Fibroblast of skin of left quadriceps (primary cell): ENCODE results near the gene GUCY2D.
"Not testable (repeated sequence)": the region's sequence is repeated elsewhere in the genome, so short reads cannot be mapped to it uniquely, and the experiment has no call there.

Source experiments
- DNase-seq, 2 experiments: peaks; one replicate each; pipeline ENCODE4 v3.0.0-alpha.2; 2013; ENCODE audit warnings: low read depth in 2 of 2

GUCY2D gene

DNA sequence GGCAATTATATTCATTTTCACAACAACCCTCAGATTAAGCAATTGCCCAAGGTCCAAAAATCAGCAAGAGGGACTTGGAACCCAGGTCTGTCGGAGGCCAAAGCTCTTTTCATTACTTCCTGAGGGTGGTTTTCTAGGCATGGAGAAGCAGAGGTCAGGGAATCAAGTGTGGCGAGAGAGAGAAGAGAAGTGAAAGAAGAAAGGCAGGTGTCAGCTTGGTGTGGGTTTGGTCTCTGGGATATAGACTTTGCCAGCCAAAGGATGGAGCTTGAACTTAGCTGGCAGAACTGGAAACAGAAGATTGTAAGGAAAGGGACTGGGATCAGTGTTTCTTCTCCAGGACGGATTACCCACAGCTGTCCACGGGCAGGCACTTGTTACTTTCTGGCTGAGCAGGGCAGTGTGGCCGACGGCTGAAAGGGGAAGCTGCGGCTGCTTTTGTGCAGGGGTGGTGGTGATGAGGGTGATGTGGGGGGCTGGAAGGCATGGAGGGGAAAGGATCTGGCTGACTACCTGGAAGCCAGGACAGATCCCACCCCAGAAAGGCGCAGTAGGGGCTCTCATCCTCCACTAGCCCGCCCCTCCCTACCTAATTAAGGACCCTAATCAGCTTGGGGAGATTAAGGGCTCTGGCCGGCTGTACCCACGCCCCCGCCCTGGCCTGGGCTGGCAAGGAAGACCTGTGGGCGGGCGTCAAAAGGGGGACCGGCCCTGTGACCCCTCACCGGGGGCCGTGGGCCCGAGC is at the start of gene GUCY2D:
GUCY2D (plus strand) TSS at position 640 of the 745 bp plus-strand sequence. CDS start 433 bp downstream, outside the sequence.
- no peak for DNase-seq

DNA sequence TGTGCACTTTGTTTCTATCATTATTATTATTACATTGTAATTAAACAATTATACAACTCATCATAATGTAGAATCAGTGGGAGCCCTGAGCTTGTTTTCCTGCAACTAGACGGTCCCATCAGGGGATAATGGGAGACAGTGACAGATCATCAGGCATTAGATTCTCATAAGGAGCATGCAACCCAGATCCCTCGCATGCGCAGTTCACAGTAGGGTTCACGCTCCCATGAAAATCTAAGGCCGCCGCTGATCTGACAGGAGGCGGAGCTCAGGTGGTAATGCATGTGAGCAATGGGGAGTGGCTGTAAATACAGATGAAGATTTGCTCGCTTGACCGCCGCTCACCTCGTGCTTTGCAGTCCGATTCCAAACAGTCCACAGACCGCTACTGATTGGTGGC is 49.1 kb upstream of the GUCY2D start:
- not testable (repeated sequence) for DNase-seq

DNA sequence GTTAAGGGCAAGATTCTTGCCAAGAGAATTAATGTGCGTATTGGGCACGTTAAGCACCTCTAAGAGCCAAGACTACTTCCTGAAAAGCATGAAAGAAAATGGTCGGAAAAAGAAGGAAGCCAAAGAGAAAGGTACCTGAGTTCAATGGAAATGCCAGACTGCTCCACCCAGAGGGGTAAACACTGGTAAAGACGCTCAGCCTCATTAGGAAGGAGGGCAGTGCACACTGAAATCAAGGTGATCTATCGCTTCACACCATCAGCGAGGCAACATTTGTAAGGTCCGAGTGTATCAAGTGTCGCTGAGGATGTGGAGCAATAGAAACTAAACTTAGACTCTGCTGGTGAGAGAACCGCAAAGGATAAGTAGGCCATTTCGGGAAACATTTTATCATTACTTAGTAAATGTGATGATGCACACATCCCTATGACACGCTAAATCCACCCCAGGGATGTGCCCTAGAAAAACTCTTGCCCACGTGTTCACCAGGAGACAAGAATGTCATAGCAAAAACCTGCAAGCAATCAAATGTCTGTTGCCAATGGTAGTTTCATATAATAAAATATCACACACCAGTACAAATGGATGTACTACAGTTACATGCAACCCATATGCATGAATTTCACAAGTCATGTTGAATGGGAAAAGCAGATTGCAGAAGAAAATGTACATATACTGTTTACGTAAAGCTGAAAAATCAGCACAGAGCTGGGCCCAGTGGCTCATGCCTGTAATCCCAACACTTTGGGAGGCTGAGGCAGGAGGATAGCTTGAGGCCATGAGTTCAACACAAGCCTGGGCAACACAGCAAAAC is 46.8 kb upstream of the GUCY2D start:
- no peak for DNase-seq

DNA sequence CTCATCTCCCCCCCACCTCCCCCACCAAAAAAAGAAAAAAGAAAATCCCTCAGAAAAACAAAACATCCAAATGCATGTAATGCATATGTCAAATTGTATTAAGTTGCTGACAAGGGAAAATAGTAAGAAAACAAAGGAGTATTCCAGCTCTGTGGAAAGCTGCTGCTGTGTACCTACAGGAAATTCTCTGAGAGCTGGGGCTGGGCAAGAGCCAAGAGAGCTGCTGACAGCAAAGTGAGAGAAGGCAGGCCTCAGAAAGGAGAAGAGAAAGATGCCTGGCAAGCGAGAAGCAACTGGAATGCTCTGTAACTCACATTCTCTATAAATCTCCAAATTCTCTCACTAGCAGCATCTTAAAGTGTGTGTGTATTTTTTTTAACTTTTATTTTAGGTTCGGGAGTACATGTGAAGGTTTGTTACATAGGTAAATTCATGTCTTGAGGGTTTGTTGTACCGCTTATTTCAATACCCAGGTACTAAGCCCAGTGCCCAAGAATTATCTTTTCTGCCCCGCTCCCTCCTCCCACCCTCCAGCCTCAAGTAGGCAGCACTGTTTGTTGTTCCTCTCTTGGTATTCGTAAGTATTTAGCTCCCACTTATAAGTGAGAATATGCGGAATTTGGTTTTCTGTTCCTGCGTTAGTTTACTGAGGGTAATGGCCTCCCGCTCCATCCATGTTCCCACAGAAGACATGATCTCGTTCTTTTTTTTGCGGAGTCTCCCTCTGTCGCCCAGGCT is 46.0 kb upstream of the GUCY2D start:
- DNase-seq = peak; percentile 28 to 46

DNA sequence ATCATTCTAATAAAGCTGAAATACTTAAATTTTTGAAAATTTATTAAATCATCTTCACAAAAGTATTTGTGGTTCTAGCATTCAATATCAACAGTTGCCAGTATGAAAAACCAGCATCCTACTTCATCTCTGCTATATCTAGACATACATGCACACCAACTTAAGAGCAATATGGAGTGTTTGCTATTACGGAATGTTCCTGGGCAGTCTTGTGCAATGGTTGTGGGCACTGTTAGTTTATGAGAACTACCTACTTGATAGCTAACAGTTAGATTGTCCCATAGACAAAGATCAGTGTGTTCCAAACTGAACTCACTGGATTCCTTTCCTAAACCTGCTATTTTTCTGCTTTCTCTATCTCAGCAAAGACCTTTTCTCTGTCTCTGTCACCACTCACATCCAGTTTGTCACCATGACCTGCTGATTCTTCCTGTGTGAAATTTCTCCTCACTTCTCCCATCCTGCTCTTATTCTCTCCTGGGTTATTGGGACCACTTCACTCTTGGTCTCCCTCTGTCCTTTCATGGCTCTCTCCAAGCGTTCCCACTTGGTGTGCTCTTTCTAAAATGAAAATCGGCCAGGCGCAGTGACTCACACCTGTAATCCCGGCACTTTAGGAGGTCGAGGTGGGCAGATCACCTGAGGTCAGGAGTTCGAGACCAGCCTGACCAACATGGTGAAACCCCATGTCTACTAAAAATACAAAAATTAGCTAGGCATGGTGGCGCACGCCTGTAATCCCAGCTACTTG is 42.7 kb upstream of the GUCY2D start:
- DNase-seq = no peak

DNA sequence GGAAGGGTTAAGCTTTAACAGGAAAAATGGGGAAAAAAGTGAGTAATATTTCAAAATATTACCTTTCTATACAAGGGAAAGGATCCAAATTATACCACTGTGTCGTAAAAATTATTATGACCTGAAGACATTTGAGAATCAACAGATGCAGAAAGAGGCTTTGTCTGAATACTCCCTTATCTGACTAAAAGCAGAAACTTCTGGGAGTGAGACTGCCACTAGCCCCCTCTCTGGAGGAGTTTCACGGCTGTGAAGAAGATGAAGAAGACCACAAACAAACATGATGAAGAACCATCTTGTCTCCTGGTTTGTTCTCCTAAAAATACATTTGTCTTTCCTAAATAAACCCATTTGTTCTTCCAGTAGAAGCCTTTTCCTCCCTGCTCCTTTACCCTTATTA is 41.0 kb upstream of the GUCY2D start:
- DNase-seq = no peak

- no peak for DNase-seq
Observed at GRCh38 chr17:7967751-7968150, 34.7 kb upstream of the GUCY2D start.

GRCh38 chr17:7969433-7969832 is 33.0 kb upstream of the GUCY2D start:
- DNase-seq = no peak

DNA sequence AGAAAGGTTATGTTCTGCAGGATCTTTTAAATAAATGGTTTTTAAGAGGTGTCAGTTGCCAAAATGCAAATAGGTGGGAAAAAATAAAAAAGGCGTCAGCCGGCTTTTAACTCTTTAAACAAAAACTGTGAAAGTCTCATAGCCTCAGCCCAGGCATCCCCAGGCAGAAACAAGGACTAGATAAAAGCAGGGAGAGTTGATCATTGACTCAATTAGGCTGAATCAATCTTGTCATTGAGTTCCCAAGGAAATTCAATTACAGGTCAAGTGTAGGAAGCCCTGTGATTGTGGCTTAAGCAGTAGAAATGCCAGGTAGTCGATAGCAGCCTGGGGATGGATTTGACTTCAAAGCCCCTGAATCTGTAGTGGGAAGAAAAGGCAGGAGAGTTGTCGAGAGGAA is 30.8 kb upstream of the GUCY2D start:
- DNase-seq = no peak

GRCh38 chr17:7972131-7972785 is 30.2 kb upstream of the GUCY2D start:
- DNase-seq = no peak

DNA sequence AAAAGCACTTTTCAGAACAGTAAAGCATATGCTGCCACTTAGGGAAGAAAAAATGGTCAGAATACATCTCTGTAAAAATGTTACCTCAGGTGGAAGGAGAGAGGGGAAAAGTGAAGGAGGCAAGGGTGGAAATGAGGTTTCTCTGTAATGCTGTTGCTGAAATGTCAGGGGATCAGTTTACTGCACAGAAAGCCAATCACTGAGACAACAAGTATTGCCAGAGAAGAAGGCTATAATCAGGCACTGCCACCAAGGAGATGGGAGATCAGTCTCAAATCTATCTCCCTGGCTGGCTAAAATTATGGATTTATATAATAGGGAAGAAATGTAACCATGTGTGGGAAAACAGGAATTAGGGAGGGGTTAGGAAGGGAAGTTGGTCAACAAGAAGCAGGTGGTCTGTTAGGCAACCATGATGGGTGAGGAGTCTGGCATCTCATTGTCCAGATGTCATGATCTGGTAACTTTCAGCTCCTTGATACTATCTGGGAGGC is 27.7 kb upstream of the GUCY2D start:
- DNase-seq = no peak

- no peak for DNase-seq
Observed at GRCh38 chr17:7977039-7977438, 25.4 kb upstream of the GUCY2D start.

- no peak for DNase-seq
Observed at GRCh38 chr17:7977805-7978204, 24.6 kb upstream of the GUCY2D start.

GRCh38 chr17:7982173-7982572 is 20.2 kb upstream of the GUCY2D start:
- no peak for DNase-seq

GRCh38 chr17:7982666-7983065 is 19.7 kb upstream of the GUCY2D start:
- no peak for DNase-seq

DNA sequence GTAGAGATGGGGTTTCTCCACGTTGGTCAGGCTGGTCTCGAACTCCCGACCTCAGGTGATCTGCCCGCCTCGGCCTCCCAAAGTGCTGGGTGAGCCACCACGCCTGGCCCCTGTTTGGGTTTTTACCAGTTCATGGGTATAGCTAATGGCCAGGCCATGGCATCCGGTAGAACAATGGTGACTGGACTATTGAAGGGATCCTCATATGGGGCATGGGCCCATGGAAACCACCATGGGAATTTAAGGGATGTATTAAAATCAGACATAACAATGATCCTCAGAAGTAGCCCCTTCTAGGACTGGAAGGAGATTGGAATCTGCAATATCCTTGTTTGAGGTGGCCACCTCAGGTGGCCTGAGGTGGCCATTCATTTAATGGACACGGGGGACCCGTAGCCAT is 17.5 kb upstream of the GUCY2D start:
- no peak for DNase-seq

DNA sequence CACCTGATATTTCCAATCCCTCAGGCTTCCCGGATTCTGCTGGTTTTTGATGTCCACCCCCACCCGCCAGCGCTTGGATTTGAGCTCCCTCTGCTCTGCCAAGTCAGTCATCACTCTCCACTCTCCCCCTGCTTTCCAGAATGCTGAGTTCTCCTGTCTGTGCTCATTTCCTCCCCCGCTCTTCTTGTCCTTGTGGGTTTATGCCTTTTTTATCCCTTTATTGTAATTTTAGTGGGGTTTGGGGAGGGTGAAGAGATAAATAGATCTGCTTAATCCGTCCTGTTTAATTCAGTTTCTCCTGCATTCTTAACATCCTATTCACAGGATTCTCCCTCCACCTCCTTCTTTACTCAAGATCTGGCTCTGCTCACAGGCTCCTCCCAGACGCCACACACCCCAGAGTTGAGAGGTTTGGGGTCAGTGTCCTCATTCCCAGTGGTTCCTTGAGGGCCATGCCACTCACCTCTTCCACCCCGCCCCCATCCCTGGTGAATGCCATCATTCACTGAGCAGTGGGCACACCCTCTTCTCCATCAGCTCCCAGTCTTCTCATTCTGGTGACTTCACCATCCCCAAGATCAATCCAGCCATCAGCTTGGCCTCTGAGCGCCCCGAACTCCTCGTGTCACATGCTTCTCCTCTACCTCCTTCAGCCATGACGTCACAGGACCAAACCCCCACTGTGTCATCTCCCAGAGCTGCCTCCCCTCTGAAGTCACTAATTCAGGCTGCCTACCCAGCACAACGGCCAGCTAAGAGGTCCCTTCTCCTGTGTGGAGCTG is 15.1 kb upstream of the GUCY2D start:
- DNase-seq = no peak

DNA sequence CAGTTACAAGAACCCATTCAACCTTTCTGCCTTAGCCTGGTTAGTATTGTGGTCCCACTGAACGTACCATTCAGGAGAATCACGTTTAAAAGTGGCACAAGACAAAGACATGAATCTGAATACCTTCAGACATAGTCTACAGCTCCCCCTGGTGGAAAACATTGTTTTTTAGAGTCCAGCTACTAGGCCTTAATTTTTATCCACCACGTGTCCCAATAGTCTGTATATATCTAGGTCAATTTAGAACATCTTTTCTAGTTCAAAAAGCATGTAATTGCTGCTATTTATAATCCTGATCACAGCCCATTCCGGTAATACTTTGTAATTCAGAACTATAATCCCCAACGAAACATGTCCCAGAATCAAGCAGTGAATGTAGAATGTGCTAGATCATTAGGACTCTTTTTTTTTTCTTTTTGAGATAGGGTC is 13.7 kb upstream of the GUCY2D start:
- DNase-seq = peak; percentile 68 to 74

- peak in 1 of 2 experiments; percentile 42 for DNase-seq
Observed at GRCh38 chr17:7989781-7990655, 12.4 kb upstream of the GUCY2D start.
